HG02973 (cell line): ENCODE measurements around the gene TIAL1.

Experiments used
- ATAC-seq: cut with Tn5 transposase; IDR thresholded peaks from one replicate; pipeline ENCODE4 v1.9.1; 2021; ENCODE audit warnings: moderate library complexity; ENCODE audit not compliant: unreplicated experiment

TIAL1 gene

GRCh38 chr10:119555178-119555784 lies 41.5 kb downstream of the TIAL1 start:
- ATAC-seq = no peak

- no peak for ATAC-seq
Observed at GRCh38 chr10:119550827-119551226, 45.9 kb downstream of the TIAL1 start.

DNA sequence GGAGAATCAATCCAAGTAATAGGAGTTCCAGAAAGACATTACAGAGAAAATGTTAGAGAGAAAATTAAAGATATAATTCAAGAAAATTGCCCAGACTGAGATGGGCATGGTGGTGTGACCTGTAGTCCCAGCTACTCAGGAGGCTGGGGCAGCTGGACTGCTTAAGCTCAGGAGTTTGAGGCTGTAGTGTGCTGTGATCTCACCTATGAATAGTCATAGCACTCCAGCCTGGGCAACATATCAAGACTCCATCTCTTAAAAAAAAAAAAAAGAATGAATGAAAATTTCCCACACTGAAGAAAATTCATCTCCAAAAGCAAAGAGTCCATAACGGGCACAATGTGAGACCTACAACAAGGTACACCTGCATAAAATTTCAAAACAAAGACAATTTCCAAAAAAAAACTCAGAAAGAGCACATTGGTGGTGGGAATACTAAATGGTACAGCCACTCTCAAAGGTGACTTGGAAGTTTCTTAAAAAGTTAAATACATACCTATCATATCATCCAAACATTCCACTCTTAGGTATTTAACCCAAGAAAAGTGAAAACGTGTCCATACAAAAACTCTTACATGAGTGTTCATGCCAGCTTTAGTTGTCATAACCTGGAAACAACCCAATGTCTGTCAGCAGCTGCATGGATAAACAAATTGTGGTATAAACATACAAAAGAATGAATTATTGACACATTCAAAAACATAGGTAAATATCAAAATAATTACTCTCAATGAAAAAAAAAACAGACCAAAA lies 47.3 kb downstream of the TIAL1 start:
- ATAC-seq = no peak

DNA sequence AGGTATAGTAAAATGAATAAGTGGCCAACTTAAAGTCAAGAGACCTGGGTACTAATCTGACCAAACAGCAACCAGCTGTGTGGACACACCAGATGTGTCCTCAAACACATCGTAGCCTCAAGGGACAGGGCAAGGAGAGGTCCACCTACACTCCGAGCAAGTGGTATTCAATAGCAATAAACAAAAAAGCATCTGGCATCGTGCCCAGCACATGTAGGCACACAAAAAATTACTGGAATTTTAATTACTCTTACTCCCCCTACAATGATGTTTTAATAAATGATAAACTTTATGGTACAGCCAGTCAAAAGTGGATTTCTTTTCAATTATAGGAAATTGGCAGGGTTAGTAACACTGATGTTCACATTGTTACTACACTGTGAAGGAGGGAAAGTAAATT lies 50.8 kb downstream of the TIAL1 start:
- no peak for ATAC-seq

DNA sequence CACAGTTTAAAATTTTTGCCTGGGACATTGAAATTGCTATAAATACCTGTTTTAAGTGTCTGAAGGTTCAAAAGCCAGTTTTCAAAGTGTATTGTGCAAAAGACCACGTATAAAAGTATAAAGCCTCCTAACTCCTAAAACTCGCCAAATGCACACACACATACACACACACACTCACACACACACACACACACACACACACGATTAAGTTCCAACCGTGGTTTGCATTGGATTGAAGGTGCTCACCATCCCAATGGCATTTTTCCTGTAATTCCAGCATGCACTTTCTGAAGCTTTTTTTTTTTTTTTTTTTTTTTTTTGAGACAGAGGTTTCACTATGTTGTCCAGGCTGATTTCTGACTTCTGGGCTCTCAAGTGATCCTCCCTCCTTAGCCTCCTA lies 51.5 kb downstream of the TIAL1 start:
- no peak for ATAC-seq

GRCh38 chr10:119543814-119544642 lies 52.7 kb downstream of the TIAL1 start:
- no peak for ATAC-seq

- peak; percentile 40 for ATAC-seq
Observed at GRCh38 chr10:119542988-119543813, 53.6 kb downstream of the TIAL1 start.

- peak; percentile 63 for ATAC-seq
Observed at GRCh38 chr10:119542357-119542987, 54.3 kb downstream of the TIAL1 start, which contains the start of gene RGS10. Gene RGS10, minus strand, starts transcription at chr10:119542719. Its CDS starts 81 bp downstream, at chr10:119542638.

GRCh38 chr10:119541459-119542356 lies 55.1 kb downstream of the TIAL1 start:
- peak; percentile 11 for ATAC-seq

GRCh38 chr10:119541046-119541445 lies 55.7 kb downstream of the TIAL1 start:
- no peak for ATAC-seq

GRCh38 chr10:119540038-119540437 lies 56.7 kb downstream of the TIAL1 start:
- ATAC-seq = no peak

GRCh38 chr10:119539359-119539825 lies 57.4 kb downstream of the TIAL1 start:
- ATAC-seq = no peak

- ATAC-seq = no peak
Observed at GRCh38 chr10:119538632-119539358, 58.0 kb downstream of the TIAL1 start.

DNA sequence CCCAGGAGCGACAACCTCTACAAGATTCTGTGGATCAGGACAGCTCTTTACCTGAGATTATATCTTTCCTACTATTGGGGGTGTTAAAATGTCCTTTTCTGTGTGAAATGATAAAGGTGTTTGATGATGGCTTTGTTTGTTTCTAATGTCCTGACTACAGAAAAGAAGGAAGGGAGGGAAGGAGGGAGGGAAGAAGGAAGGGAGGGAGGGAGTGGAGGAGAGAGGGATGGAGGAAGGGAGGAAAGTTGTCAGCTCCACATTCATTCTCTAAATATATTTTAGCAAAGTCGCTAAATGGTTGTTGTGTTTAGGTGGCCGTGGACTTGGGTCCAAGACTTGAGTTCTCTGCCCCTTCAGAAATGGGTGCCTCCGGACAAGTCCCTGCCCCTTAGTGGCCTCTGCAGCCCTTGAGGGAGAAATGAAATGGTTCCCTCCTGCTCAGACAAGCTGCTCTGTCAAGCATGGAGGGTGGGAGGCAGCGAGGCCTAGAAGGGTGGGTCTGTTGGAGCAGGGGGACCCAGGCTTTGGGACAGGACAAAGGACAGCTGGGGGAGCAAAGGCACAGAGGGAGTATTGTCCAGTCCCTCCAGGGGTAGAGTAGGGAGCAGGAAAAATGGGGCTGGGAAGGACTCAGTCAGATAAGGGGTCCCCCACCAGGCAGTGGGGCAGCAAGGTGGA lies 58.7 kb downstream of the TIAL1 start:
- ATAC-seq = no peak

GRCh38 chr10:119536508-119537025 lies 60.2 kb downstream of the TIAL1 start:
- no peak for ATAC-seq

GRCh38 chr10:119535837-119536507 lies 60.8 kb downstream of the TIAL1 start:
- ATAC-seq = no peak

DNA sequence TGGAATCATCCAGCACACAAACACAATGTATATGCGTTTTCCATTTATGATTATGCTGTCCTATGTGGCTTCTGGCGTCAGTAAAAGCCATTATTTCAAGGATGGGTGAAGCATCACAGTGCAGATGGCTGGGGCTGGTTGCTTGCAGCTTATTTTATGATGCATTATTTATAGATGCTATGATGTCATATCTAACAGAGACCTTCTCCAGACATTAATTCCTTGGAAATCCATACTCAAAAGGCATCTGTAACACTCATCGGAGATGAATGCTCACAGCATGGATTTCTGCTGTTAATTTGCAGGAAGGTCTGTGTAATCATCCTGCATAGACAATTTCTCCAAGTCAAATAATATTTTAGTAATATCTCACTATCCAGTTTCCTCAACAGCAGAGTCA lies 61.5 kb downstream of the TIAL1 start:
- no peak for ATAC-seq
